HG03432 (cell line): ENCODE data around the gene GIMAP5.

Source experiments
- ATAC-seq: cut with Tn5 transposase; IDR thresholded peaks from one replicate; pipeline ENCODE4 v1.9.1; 2021; ENCODE audit warnings: mild to moderate bottlenecking, moderate library complexity; ENCODE audit not compliant: unreplicated experiment

The GIMAP5 gene

GRCh38 chr7:150734254-150734653, 3.0 kb upstream of the GIMAP5 start:
- ATAC-seq = no peak

GRCh38 chr7:150735596-150736358, 1.4 kb upstream of the GIMAP5 start:
- no peak for ATAC-seq

- ATAC-seq = peak; percentile 3
These were observed 354 bp upstream of the GIMAP5 start for GRCh38 chr7:150736864-150737263.

- no peak for ATAC-seq
These were observed 874 bp downstream of the GIMAP5 start for GRCh38 chr7:150738092-150738491.

GRCh38 chr7:150738591-150739001, 1.4 kb downstream of the GIMAP5 start:
- ATAC-seq = no peak

- no peak for ATAC-seq
These were observed 1.8 kb downstream of the GIMAP5 start for GRCh38 chr7:150739033-150739432.

- ATAC-seq = no peak
These were observed 2.8 kb downstream of the GIMAP5 start for GRCh38 chr7:150740053-150740452.

GRCh38 chr7:150742286-150742968, 5.2 kb downstream of the GIMAP5 start:
- no peak for ATAC-seq

- ATAC-seq = no peak
These were observed 6.9 kb downstream of the GIMAP5 start for GRCh38 chr7:150744041-150744656.

GRCh38 chr7:150745086-150745485, 7.9 kb downstream of the GIMAP5 start:
- no peak for ATAC-seq

- no peak for ATAC-seq
These were observed 8.7 kb downstream of the GIMAP5 start for GRCh38 chr7:150745876-150746275.

- no peak for ATAC-seq
These were observed 9.7 kb downstream of the GIMAP5 start for GRCh38 chr7:150746921-150747320.

GRCh38 chr7:150748376-150748775, 11.2 kb downstream of the GIMAP5 start:
- no peak for ATAC-seq

GRCh38 chr7:150751702-150752101, 14.5 kb downstream of the GIMAP5 start:
- ATAC-seq = no peak

GRCh38 chr7:150753239-150753638, 16.0 kb downstream of the GIMAP5 start:
- ATAC-seq = no peak

GRCh38 chr7:150753826-150754603, 16.8 kb downstream of the GIMAP5 start:
- peak; percentile 43 for ATAC-seq

GRCh38 chr7:150754951-150755350, 17.7 kb downstream of the GIMAP5 start:
- no peak for ATAC-seq

- ATAC-seq = peak; percentile 61
These were observed 18.4 kb downstream of the GIMAP5 start for GRCh38 chr7:150755473-150756099.

- ATAC-seq = no peak
These were observed 18.9 kb downstream of the GIMAP5 start for GRCh38 chr7:150756166-150756565.

- ATAC-seq = no peak
These were observed 19.6 kb downstream of the GIMAP5 start for GRCh38 chr7:150756858-150757257.

GRCh38 chr7:150759479-150759878, 22.3 kb downstream of the GIMAP5 start:
- no peak for ATAC-seq
